Bronchial epithelial cell (primary cell): ENCODE data around the gene NAT10. TPM values are rescaled to one million over a fixed set of nuclear protein-coding genes. Genes with fewer than 3 reads are reported as not detected.

Source experiments
- DNase-seq: peaks from one replicate; pipeline ENCODE4 v3.0.0-alpha.2; 2010; ENCODE audit warnings: low read depth
- FAIRE-seq: peaks from 2 replicates; lab custom pipeline; 2011; peaks lifted over from hg19 to GRCh38; lab: Jason Lieb, UNC
- H3K27me3 ChIP-seq: 2 replicates; pipeline ENCODE4 v1.5.1; 2011; ENCODE audit warnings: low read length; ENCODE audit not compliant: control insufficient read depth, insufficient read depth
- H3K36me3 ChIP-seq: 2 replicates; pipeline ENCODE4 v1.5.1; 2011; ENCODE audit warnings: low read length; ENCODE audit not compliant: control insufficient read depth, insufficient read depth
- H3K4me3 ChIP-seq: 2 replicates; pipeline ENCODE4 v1.5.1; 2011; ENCODE audit warnings: mild to moderate bottlenecking, low read depth, low read length, control low read depth
- CTCF ChIP-seq: IDR thresholded peaks from 2 replicates; pipeline ENCODE4 v1.5.1; 2011; ENCODE audit warnings: mild to moderate bottlenecking, moderate library complexity, low read length, control low read depth, inconsistent platforms; ENCODE audit not compliant: insufficient read depth, severe bottlenecking
- total RNA-seq: library from RNA; depleted of rRNA; stranded (reverse); fragments of >200 nt; gene quantifications from 2 replicates; pipeline ENCODE4 v1.2.1, GENCODE V29; 2014

Gene NAT10
- total RNA-seq, 1 donor from 2014 or later = 14.0 TPM

- DNase-seq = no peak
- Histone ChIP-seq H3K27me3 (no peaks in the 10 kb centered on the region), H3K4me3 (no peak overlapping the region), H3K36me3 (peaks cover 29% of the 10 kb centered on the region)
- TF ChIP-seq CTCF = no peak
- FAIRE-seq = no peak
Measured at GRCh38 chr11:34148504-34149165, 43.2 kb downstream of the NAT10 start.

DNA sequence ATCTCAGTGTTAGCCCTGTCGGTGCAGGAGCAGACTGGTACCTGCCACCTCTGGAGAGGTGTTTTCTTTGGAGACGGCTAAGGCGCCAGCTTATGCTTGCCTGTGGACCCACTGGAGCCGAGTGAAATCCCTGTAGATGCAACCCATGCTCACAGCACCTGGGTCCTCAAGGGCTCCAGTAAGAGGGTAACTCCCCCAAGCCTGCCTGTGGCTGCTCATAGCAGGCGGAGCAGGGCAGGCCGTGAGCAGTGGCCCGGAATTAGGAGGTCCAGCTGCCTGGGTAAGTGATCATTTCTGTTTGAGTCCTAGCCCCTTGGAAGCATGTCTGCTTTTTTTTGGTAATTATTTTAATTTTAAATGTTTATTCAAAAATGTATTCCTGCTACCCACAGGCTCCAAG, 43.8 kb downstream of the NAT10 start:
- DNase-seq = no peak
- H3K36me3 ChIP-seq = peaks cover 27% of the 10 kb centered on the region

DNA sequence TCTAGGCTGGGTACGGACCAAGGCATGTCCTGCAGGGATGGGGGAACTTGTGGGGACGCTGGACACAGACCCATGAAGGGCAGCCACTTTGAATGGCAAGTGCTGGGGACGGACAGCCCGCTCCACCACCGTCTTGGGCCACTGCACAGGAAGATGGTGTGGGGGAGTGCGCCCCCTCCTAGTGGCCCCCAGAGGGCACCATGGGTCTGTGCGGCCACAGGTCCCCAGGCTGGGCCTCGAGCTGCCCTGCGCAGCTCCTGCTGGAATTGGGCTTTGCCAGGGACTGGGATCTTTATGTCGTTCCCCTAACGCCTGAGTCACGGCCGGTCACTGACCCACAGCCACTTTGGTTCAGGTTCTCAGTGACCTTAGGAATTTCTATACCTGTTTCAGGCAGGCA, 44.4 kb downstream of the NAT10 start:
- FAIRE-seq (no peak), DNase-seq (no peak)
- peaks cover 23% of the 10 kb centered on the region for H3K36me3 ChIP-seq
- no peak overlapping the region for H3K4me3 ChIP-seq
- no peaks in the 10 kb centered on the region for H3K27me3 ChIP-seq
- TF ChIP-seq CTCF = peak; percentile 34

More for the DNA sequence above, 43.8 kb downstream of the NAT10 start:
- no peaks in the 10 kb centered on the region for H3K27me3 ChIP-seq
- TF ChIP-seq CTCF = no peak
- FAIRE-seq = no peak
- H3K4me3 ChIP-seq = no peak overlapping the region

DNA sequence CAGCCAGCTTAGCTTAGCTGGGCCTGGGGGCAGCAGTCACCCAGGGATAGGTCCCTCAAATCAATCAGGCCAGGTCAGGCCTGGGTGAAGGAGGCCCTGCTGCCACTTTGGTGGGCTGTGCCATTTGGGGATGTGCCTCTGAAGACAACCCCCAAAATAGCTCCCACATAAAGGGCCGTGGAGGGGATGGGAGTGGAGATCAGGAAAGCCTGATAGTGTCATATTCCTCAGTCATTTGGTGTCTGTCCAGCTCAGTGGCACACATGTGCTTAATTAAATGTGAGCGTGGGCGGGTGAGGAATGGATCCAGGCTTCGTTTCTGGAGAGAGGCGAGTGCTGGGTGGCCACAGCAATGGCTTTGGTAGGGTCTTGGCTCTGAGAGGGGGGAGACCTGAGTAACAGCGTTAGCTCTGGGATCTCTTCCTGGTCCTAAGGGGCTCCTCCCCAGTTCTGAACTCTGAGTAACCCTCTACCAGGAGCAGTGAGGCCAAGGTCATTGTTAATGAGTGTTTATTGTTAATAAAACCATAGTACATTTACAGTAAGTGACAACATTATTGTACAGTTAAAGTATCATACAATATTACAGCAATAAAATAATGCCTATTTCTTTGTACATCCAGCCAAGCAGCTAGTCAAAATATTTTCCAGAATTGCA, 45.2 kb downstream of the NAT10 start:
- no peak overlapping the region for H3K4me3 ChIP-seq
- peaks cover 20% of the 10 kb centered on the region for H3K36me3 ChIP-seq
- FAIRE-seq (no peak), DNase-seq (no peak)
- no peaks in the 10 kb centered on the region for H3K27me3 ChIP-seq
- TF ChIP-seq CTCF = no peak

GRCh38 chr11:34151166-34151565, 45.7 kb downstream of the NAT10 start:
- Histone ChIP-seq H3K4me3 (no peak overlapping the region), H3K27me3 (no peaks in the 10 kb centered on the region), H3K36me3 (peaks cover 16% of the 10 kb centered on the region)
- FAIRE-seq (no peak), DNase-seq (no peak)
- TF ChIP-seq CTCF = no peak
